VCaP (cell line): ENCODE measurements around the gene CNIH2.

Experiments
- H3K27ac ChIP-seq: fragments of 450-650 bp; 2 replicates; pipeline ENCODE4 v1.5.1; 2017
- TF ChIP-seq, protein P1 (sequence below): fragments of 450-650 bp; conservative IDR thresholded peaks from 2 replicates; pipeline ENCODE4 v1.5.1; 2017; ENCODE audit warnings: mild to moderate bottlenecking, moderate library complexity

Gene CNIH2

GRCh38 chr11:66259956-66260355 is 18.0 kb upstream of the CNIH2 start:
- TF ChIP-seq, protein P1, sequence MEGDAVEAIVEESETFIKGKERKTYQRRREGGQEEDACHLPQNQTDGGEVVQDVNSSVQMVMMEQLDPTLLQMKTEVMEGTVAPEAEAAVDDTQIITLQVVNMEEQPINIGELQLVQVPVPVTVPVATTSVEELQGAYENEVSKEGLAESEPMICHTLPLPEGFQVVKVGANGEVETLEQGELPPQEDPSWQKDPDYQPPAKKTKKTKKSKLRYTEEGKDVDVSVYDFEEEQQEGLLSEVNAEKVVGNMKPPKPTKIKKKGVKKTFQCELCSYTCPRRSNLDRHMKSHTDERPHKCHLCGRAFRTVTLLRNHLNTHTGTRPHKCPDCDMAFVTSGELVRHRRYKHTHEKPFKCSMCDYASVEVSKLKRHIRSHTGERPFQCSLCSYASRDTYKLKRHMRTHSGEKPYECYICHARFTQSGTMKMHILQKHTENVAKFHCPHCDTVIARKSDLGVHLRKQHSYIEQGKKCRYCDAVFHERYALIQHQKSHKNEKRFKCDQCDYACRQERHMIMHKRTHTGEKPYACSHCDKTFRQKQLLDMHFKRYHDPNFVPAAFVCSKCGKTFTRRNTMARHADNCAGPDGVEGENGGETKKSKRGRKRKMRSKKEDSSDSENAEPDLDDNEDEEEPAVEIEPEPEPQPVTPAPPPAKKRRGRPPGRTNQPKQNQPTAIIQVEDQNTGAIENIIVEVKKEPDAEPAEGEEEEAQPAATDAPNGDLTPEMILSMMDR = no peak
- H3K27ac ChIP-seq = peak overlapping the region; percentile 97; the same call in 1 of the 2 replicates

DNA sequence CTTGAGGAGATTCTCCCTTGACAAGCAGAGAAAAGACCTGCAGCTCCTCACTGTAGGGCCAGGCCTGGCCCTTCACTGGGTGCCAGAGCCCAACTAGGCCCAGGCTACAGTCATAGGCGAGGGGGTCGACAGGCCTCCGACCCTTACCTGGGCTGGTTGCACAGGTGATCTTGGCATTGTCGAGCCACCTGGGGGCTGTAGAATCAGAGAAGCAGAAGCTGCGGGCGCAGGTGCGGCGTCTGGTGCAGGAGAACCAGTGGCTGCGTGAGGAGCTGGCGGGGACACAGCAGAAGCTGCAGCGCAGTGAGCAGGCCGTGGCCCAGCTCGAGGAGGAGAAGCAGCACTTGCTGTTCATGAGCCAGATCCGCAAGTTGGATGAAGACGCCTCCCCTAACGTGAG is 16.4 kb upstream of the CNIH2 start:
- TF ChIP-seq, protein P1 = no peak
- H3K27ac ChIP-seq = no peak overlapping the region

- TF ChIP-seq, protein P1 = no peak
- no peak overlapping the region for H3K27ac ChIP-seq
Observed at GRCh38 chr11:66262191-66262590, 15.8 kb upstream of the CNIH2 start.

GRCh38 chr11:66262696-66263095 is 15.3 kb upstream of the CNIH2 start:
- TF ChIP-seq, protein P1 = no peak
- no peak overlapping the region for H3K27ac ChIP-seq

DNA sequence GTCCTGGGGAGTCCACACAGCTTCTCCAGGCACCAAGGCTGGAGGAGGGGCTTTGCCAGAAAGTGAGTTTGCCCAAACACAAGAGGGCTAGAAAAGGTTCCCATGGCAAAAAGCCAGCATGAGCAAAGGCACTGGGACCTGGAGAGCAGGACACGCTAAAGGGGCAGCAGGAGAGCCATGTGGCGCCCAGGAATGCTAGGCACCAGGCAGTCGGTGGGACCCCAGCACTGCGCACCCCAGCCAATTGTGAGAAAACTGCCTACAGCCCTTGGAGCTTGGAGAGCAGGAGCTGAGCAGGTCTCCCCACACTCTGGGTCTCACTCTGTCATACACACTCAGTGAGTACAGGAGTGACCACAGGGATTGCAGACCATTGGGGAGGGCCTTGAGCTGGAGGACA is 14.7 kb upstream of the CNIH2 start:
- TF ChIP-seq, protein P1 = no peak
- H3K27ac ChIP-seq = no peak overlapping the region

DNA sequence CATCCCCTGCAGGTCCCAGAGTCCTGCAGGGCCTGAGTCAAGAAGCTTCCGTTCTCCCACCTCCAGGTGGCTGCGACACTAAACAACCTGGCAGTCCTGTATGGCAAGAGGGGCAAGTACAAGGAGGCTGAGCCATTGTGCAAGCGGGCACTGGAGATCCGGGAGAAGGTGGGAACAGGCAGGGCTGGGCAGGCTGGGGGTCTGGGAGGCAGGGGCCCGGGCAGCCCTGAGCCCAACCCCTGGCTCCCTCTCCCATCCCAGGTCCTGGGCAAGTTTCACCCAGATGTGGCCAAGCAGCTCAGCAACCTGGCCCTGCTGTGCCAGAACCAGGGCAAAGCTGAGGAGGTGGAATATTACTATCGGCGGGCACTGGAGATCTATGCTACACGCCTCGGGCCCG is 14.2 kb upstream of the CNIH2 start:
- H3K27ac ChIP-seq = no peak overlapping the region
- TF ChIP-seq, protein P1 = no peak

DNA sequence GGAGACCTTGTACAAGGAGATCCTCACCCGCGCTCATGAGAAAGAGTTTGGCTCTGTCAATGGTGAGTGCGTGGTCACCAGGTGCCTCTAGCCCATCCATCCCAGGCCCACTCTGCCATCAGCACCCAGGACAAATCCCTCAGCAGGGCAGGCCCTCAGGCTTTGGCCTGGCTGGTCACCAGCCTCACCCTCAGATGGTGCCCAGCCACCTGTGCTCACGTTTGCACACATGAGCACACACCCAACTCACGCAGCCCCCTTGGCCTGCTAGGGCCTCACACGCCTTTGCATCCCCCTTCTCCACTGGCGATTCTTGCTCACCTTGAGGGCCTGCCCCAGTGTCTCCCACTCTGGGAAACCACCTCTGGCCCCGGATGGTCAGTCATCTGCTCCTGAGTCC is 13.6 kb upstream of the CNIH2 start:
- no peak overlapping the region for H3K27ac ChIP-seq
- TF ChIP-seq, protein P1 = no peak

- TF ChIP-seq, protein P1 = peak; percentile 73
- H3K27ac ChIP-seq = no peak overlapping the region
Observed at GRCh38 chr11:66264914-66265313, 13.1 kb upstream of the CNIH2 start.
